A549 treated with ZK216348 at 1 μM for 4 hours (cell line): ENCODE results near the gene PHF10. TPM values are rescaled to one million over a fixed set of nuclear protein-coding genes. Genes with fewer than 3 reads are reported as not detected.

Experiments
- total RNA-seq: library from RNA; stranded (reverse); fragments of 200-300 nt; extraction: Qiagen RNA extraction; gene quantifications from 5 replicates; pipeline ENCODE4 v1.2.3, GENCODE V29; 2022; ENCODE audit warnings: low read depth

The PHF10 gene
- total RNA-seq, result 19.8 to 24.0 TPM (median 22.5 TPM) in 5 replicates

GRCh38 chr6:169724494-169725124 lies at the start of gene PHF10:
PHF10 (minus strand) TSS chr6:169724500; CDS start chr6:169723931, 569 bp downstream.

GRCh38 chr6:169751242-169752073 lies 27.2 kb upstream of the PHF10 start, which contains the start of the genes DYNLT2 and ERMARD:
DYNLT2 (minus strand) TSS chr6:169751572; CDS start chr6:169751458, 114 bp downstream.
ERMARD (plus strand) TSS chr6:169751622; CDS start chr6:169751658, 36 bp downstream.

GRCh38 chr6:169701954-169702839 lies 22.1 kb downstream of the PHF10 start, which contains the start of the genes C6orf120 and WDR27:
C6orf120 (plus strand) TSS chr6:169702126; CDS start chr6:169702460, 334 bp downstream.
WDR27 (minus strand) TSS chr6:169702029; CDS start chr6:169689005, 13,024 bp downstream.

Other genes with a start within 250 kb of the PHF10 start
- gene WDR27, start 22.5 kb downstream of the PHF10 start, total RNA-seq, result 5.3 to 16.8 TPM (median 13.1 TPM) in 5 replicates
- 8.3 to 15.1 TPM (median 12.6 TPM) in 5 replicates for gene C6orf120, start 22.4 kb downstream of the PHF10 start, total RNA-seq
- 0.43 to 1.2 TPM (median 0.67 TPM) in 5 replicates for gene DYNLT2, start 27.1 kb upstream of the PHF10 start, total RNA-seq
- 6.9 to 11.3 TPM (median 7.6 TPM) in 5 replicates for gene ERMARD, start 27.1 kb upstream of the PHF10 start, total RNA-seq